ENCODE data around the gene OBP2A. TPM values are rescaled to one million over a fixed set of nuclear protein-coding genes. Genes with fewer than 3 reads are reported as not detected.

OBP2A gene
- total and polyA plus RNA-seq, 3 donors from 2014 or later, result 11.8 to 19.0 (median 13.9) TPM

GRCh38 chr9:135524130-135524861 lies 21.6 kb upstream of the OBP2A start:
- Histone ChIP-seq H3K9me3 (no peaks in the 10 kb centered on the region), H3K36me3 (ENCODE audit: low read depth, missing control alignments) (no peaks in the 10 kb centered on the region), H3K4me1 (no peaks in the 10 kb centered on the region), H3K27ac (no peak overlapping the region), H3K4me3 (no peak overlapping the region), H3K27me3 (no peaks in the 10 kb centered on the region)
- no peak for TF ChIP-seq POLR2A (IDR thresholded peaks at IDR 0.05)
- TF ChIP-seq CTCF (IDR thresholded peaks at IDR 0.05), result no peak
- 52 to 66% methylated on average over 16 to 27 of the region's 27 CpGs for WGBS, 2 donors
- no peak for DNase-seq
- intact Hi-C loops (cut with DNase I; ENCODE audit: low total_unique reads), result no loop called here

DNA sequence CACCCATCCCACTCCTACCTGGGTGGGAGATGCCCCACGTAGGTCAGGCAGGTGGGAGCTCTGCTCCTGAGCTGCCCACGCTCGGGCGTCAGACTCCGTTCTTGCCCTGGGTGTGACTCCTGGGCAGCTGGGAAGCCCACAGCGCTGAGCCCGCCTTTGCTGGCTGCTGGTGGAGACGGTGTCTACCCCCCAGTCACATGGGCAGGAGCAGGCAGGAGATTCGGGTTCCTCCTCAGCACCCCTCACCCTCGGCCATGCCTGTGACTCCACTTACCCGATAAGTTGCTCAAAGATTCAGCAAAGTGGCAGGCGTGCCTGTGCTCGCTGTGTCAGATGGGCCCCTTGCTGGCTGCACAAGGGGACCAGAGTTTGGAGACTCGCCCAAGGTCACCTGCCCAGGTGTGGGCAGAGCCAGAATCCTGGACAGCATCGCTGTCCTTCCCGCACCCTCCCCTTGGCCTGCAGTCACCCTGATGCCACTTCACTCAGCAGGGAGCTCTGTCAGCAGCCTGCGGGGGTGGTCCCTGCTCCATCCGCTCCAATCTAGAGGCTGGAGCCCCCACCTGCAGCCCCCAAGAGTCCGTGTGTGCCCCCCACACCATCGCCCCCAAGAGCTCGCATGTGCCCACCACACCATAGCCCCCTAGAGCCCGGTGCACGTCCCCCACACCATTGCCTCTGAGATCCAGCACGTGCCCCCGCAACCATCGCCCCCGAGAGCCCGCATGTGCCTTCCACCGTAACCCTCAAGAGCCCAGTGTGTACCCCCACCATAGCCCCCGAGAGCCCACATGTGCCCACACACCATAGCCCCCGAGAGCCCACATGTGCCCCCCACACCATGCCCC lies 20.5 kb upstream of the OBP2A start:
- DNase-seq, result no peak

GRCh38 chr9:135526089-135526729 lies 19.7 kb upstream of the OBP2A start:
- intact Hi-C loops (cut with DNase I; ENCODE audit: low total_unique reads), result no loop called here

More for the DNA sequence above, 20.5 kb upstream of the OBP2A start:
- H3K9me3 ChIP-seq, result no peaks in the 10 kb centered on the region
- H3K4me1 ChIP-seq, result no peaks in the 10 kb centered on the region
- H3K36me3 ChIP-seq (ENCODE audit: low read depth, missing control alignments), result no peaks in the 10 kb centered on the region
- intact Hi-C loops (cut with DNase I; ENCODE audit: low total_unique reads), result no loop called here
- WGBS, 2 donors, result 74 to 82% methylated on average over 24 to 31 of the region's 31 CpGs
- H3K27ac ChIP-seq, result no peak overlapping the region
- TF ChIP-seq CTCF (IDR thresholded peaks at IDR 0.05) (no peak), POLR2A (IDR thresholded peaks at IDR 0.05) (no peak)
- H3K4me3 ChIP-seq, result no peak overlapping the region
- no peaks in the 10 kb centered on the region for H3K27me3 ChIP-seq

More at GRCh38 chr9:135526089-135526729, 19.7 kb upstream of the OBP2A start:
- 65 to 74% methylated on average over 6 to 11 of the region's 11 CpGs for WGBS, 2 donors
- Histone ChIP-seq H3K9me3 (no peaks in the 10 kb centered on the region), H3K4me3 (no peak overlapping the region), H3K27ac (no peak overlapping the region), H3K4me1 (no peaks in the 10 kb centered on the region), H3K27me3 (no peaks in the 10 kb centered on the region), H3K36me3 (ENCODE audit: low read depth, missing control alignments) (no peaks in the 10 kb centered on the region)
- DNase-seq, result no peak
- TF ChIP-seq POLR2A (IDR thresholded peaks at IDR 0.05) (no peak), CTCF (IDR thresholded peaks at IDR 0.05) (no peak)
